ENCODE data around the gene MORF4L1.

GRCh38 chr15:78915341-78916087 is 42.8 kb downstream of the MORF4L1 start:
- no peak for TF ChIP-seq CTCF (IDR thresholded peaks at IDR 0.05)
- no peak for TF ChIP-seq POLR2A (IDR thresholded peaks at IDR 0.05)
